Fibroblast of lung (primary cell): Measurements from ENCODE around the gene ASTN2. TPM values are rescaled to one million over a fixed set of nuclear protein-coding genes. Genes with fewer than 3 reads are reported as not detected.

ENCODE experiments used
- DNase-seq, 2 donors: peaks; one replicate each; pipeline versions ENCODE4 v3.0.0 to v3.0.0-alpha.2; 2010; ENCODE audit warnings: low read depth in 2 of 2
- H2AFZ ChIP-seq: 2 replicates; pipeline ENCODE4 v1.5.1; 2012; ENCODE audit warnings: low read length, control low read depth, inconsistent platforms
- H3K27ac ChIP-seq: 2 replicates; pipeline ENCODE4 v1.5.1; 2011; ENCODE audit warnings: low read length, control low read depth; ENCODE audit not compliant: insufficient read depth
- H3K27me3 ChIP-seq: 2 replicates; pipeline ENCODE4 v1.5.1; 2011; ENCODE audit warnings: mild to moderate bottlenecking, low read length; ENCODE audit not compliant: control insufficient read depth, insufficient read depth
- H3K36me3 ChIP-seq: 2 replicates; pipeline ENCODE4 v1.5.1; 2011; ENCODE audit warnings: low read length; ENCODE audit not compliant: control insufficient read depth, insufficient read depth
- H3K4me1 ChIP-seq: 2 replicates; pipeline ENCODE4 v1.5.1; 2011; ENCODE audit warnings: low read length; ENCODE audit not compliant: control insufficient read depth, insufficient read depth; ENCODE audit errors: extremely low read depth
- H3K4me2 ChIP-seq: 2 replicates; pipeline ENCODE4 v1.5.1; 2011; ENCODE audit warnings: low read length, control low read depth; ENCODE audit not compliant: insufficient read depth; ENCODE audit errors: extremely low read depth
- H3K4me3 ChIP-seq, 4 experiments: fragments of 200-600 bp in 1 of 4; sonication (generic) in 1 of 4; replicated peaks in 1 of 4; 2 replicates each; pipeline ENCODE4 v1.5.1; 2011 to 2016; ENCODE audit warnings: low read length in 4 of 4, low read depth in 3 of 4, mild to moderate bottlenecking in 3 of 4, control low read depth in 2 of 4, inconsistent platforms in 1 of 4, mixed read lengths in 1 of 4; ENCODE audit not compliant: insufficient read depth in 1 of 4; ENCODE audit errors: control extremely low read depth in 1 of 4
- H3K79me2 ChIP-seq: 2 replicates; pipeline ENCODE4 v1.5.1; 2012; ENCODE audit warnings: mild to moderate bottlenecking, low read length, inconsistent platforms; ENCODE audit not compliant: control insufficient read depth, insufficient read depth
- H3K9ac ChIP-seq: 2 replicates; pipeline ENCODE4 v1.5.1; 2011; ENCODE audit warnings: mild to moderate bottlenecking, low read length, control low read depth; ENCODE audit not compliant: insufficient read depth
- H3K9me3 ChIP-seq: 2 replicates; pipeline ENCODE4 v1.5.1; 2012; ENCODE audit warnings: low read depth, low read length; ENCODE audit not compliant: control insufficient read depth, insufficient read depth
- H4K20me1 ChIP-seq: 2 replicates; pipeline ENCODE4 v1.5.1; 2011; ENCODE audit warnings: low read length; ENCODE audit not compliant: control insufficient read depth, insufficient read depth; ENCODE audit errors: extremely low read depth
- CTCF ChIP-seq, 2 donors: IDR thresholded peaks in 1 of 2; conservative IDR thresholded peaks in 1 of 2; 1 replicate in 1 of 2; 2 replicates in 1 of 2; pipeline ENCODE4 v1.5.1; 2011 to 2012; ENCODE audit warnings: low read length in 2 of 2, control low read depth in 1 of 2, inconsistent platforms in 1 of 2, low read depth in 1 of 2, mild to moderate bottlenecking in 1 of 2
- EZH2 ChIP-seq: IDR thresholded peaks from 2 replicates; pipeline ENCODE4 v1.5.1; 2012; ENCODE audit warnings: low read length, control low read depth, mild to moderate bottlenecking; ENCODE audit errors: missing control alignments
- polyA plus RNA-seq, 2 donors: library from polyadenylated mRNA; depleted of rRNA in 1 of 2; stranded (reverse) in 1 of 2; unstranded in 1 of 2; fragments of >200 nt; gene quantifications; 2 replicates each; pipeline ENCODE4 v1.2.1, GENCODE V29; 2011 to 2012; ENCODE audit warnings: missing spikeins in 1 of 2
- total RNA-seq: library from RNA; depleted of rRNA; stranded (reverse); fragments of >200 nt; gene quantifications from 2 replicates; pipeline ENCODE4 v1.2.1, GENCODE V29; 2014

The ASTN2 gene
- total and polyA plus RNA-seq, 2 donors (not counting 1 experiment from before 2014, with no cell fraction given) = 2.2 to 19.2 TPM

GRCh38 chr9:116574027-116574679 is 840.7 kb downstream of the ASTN2 start:
- Histone ChIP-seq H3K27me3 (no peaks in the 10 kb centered on the region), H3K36me3 (no peaks in the 10 kb centered on the region), H3K4me2 (no peak overlapping the region), H3K9me3 (no peaks in the 10 kb centered on the region), H3K27ac (no peak overlapping the region), H3K79me2 (no peaks in the 10 kb centered on the region), H3K4me3 (no peak overlapping the region), H4K20me1 (no peaks in the 10 kb centered on the region), H2AFZ (no peak overlapping the region), H3K9ac (no peak overlapping the region), H3K4me1 (peaks cover 4% of the 10 kb centered on the region)
- no peak for DNase-seq
- TF ChIP-seq CTCF (conservative IDR thresholded peaks at IDR 0.05 in 1 of 2, IDR thresholded peaks at IDR 0.05 in 1 of 2; ENCODE audit: low read depth in 1 of 2, low read length in 2 of 2) (no peak), EZH2 (no peak)

GRCh38 chr9:116572095-116572748 is 842.6 kb downstream of the ASTN2 start:
- Histone ChIP-seq H3K4me1 (peaks cover 4% of the 10 kb centered on the region), H3K36me3 (no peaks in the 10 kb centered on the region), H4K20me1 (no peaks in the 10 kb centered on the region), H3K4me2 (no peak overlapping the region), H3K27me3 (no peaks in the 10 kb centered on the region), H3K9ac (no peak overlapping the region), H3K79me2 (no peaks in the 10 kb centered on the region), H3K9me3 (no peaks in the 10 kb centered on the region), H2AFZ (no peak overlapping the region), H3K4me3 (no peak overlapping the region), H3K27ac (no peak overlapping the region)
- peak; percentile 96 to 97 for TF ChIP-seq CTCF (conservative IDR thresholded peaks at IDR 0.05 in 1 of 2, IDR thresholded peaks at IDR 0.05 in 1 of 2; ENCODE audit: low read depth in 1 of 2, low read length in 2 of 2)
- TF ChIP-seq EZH2 = no peak
- DNase-seq = peak; percentile 66 to 96

- H2AFZ ChIP-seq = no peak overlapping the region
- H3K4me2 ChIP-seq = no peak overlapping the region
- H3K4me1 ChIP-seq = peaks cover 4% of the 10 kb centered on the region
- H3K9ac ChIP-seq = no peak overlapping the region
- H3K4me3 ChIP-seq = no peak overlapping the region
- no peaks in the 10 kb centered on the region for H3K79me2 ChIP-seq
- DNase-seq = peak in 1 of 2 donors; percentile 45
- no peaks in the 10 kb centered on the region for H3K9me3 ChIP-seq
- no peaks in the 10 kb centered on the region for H4K20me1 ChIP-seq
- TF ChIP-seq EZH2 (no peak), CTCF (conservative IDR thresholded peaks at IDR 0.05 in 1 of 2, IDR thresholded peaks at IDR 0.05 in 1 of 2; ENCODE audit: low read depth in 1 of 2, low read length in 2 of 2) (no peak)
- H3K27ac ChIP-seq = no peak overlapping the region
- no peaks in the 10 kb centered on the region for H3K36me3 ChIP-seq
- H3K27me3 ChIP-seq = no peaks in the 10 kb centered on the region
Observed at GRCh38 chr9:116569111-116569510, 845.7 kb downstream of the ASTN2 start.
